K562 (cell line): Measurements from ENCODE around the gene TRAPPC2L. TPM values are rescaled to one million over a fixed set of nuclear protein-coding genes. Genes with fewer than 3 reads are reported as not detected.

Experiments used
- ATAC-seq: fragments of 200-7000 bp; cut with Tn5 transposase; 3 replicates; pipeline ENCODE4 v1.9.1; 2020; ENCODE audit warnings: moderate library complexity
- BruUV-seq: library from RNA; stranded (reverse); fragments of 400-500 nt; replicated peaks from 2 replicates; lab custom pipeline; 2021; lab: Mats Ljungman, UMichigan
- CTCF ChIA-PET: fragments of 300-600 bp; formaldehyde crosslinking; extraction: SDS; loops from one replicate; lab custom pipeline; 2021; ENCODE audit warnings: low intra/inter-chr PET ratio; lab: Yijun Ruan, JAX
- POLR2A ChIA-PET: fragments of 300-600, 350-650 bp; sonication (Branson Sonifier 250); formaldehyde crosslinking; extraction: SDS; loops from one replicate; lab custom pipeline; 2021; ENCODE audit warnings: antibody characterized with exemption, inconsistent platforms; lab: Yijun Ruan, JAX
- DNase-seq, 4 experiments: peaks; one replicate each; pipeline versions ENCODE4 v3.0.0 to v3.0.0-alpha.2; 2011 to 2018; ENCODE audit warnings: low spot score in 3 of 4, mixed read lengths in 3 of 4; ENCODE audit errors: extremely low read depth in 1 of 4
- FAIRE-seq: peaks from 2 replicates; lab custom pipeline; 2011; peaks lifted over from hg19 to GRCh38; lab: Jason Lieb, UNC
- H2AFZ ChIP-seq: 2 replicates; pipeline ENCODE4 v1.6.0; 2011; ENCODE audit warnings: low read depth, low read length, control low read depth, inconsistent platforms
- H3K27ac ChIP-seq: fragments of 200-600 bp; 3 replicates; pipeline ENCODE4 v1.8.0; 2011; ENCODE audit warnings: low read depth, mild to moderate bottlenecking, control low read depth, inconsistent platforms, low read length, moderate library complexity, mixed read lengths; ENCODE audit errors: extremely low read depth
- H3K27me3 ChIP-seq, 2 experiments: fragments of 300-600 bp in 1 of 2; 2 replicates in 1 of 2; 3 replicates in 1 of 2; pipeline versions ENCODE4 v1.6.0 to v1.8.0; 2011; ENCODE audit warnings: inconsistent platforms in 2 of 2, low read length in 2 of 2, mild to moderate bottlenecking in 1 of 2, mixed read lengths in 1 of 2, moderate library complexity in 1 of 2; ENCODE audit not compliant: control insufficient read depth in 2 of 2, insufficient read depth in 2 of 2
- H3K36me3 ChIP-seq: fragments of 300-600 bp; 3 replicates; pipeline ENCODE4 v1.8.0; 2011; ENCODE audit warnings: mild to moderate bottlenecking, low read length, inconsistent platforms; ENCODE audit not compliant: control insufficient read depth, insufficient read depth
- H3K4me1 ChIP-seq, 2 experiments: fragments of 200-600 bp in 1 of 2; replicated peaks in 1 of 2; 2 replicates in 1 of 2; 3 replicates in 1 of 2; pipeline versions ENCODE4 v1.5.1 to v1.8.0; 2011; ENCODE audit warnings: inconsistent platforms in 2 of 2, low read length in 2 of 2, mild to moderate bottlenecking in 1 of 2, mixed read lengths in 1 of 2, moderate library complexity in 1 of 2; ENCODE audit not compliant: control insufficient read depth in 2 of 2, insufficient read depth in 2 of 2
- H3K4me2 ChIP-seq: 2 replicates; pipeline ENCODE4 v1.6.1; 2011; ENCODE audit warnings: low read length, control low read depth, inconsistent platforms, mixed read lengths; ENCODE audit not compliant: insufficient read depth
- H3K4me3 ChIP-seq: fragments of 200-600 bp; sonication (generic), shearing (Covaris generic); 2 replicates; pipeline ENCODE4 v1.5.1; 2016; ENCODE audit warnings: control low read depth, inconsistent platforms
- H3K79me2 ChIP-seq: fragments of 200-600 bp; 3 replicates; pipeline ENCODE4 v1.8.0; 2011; ENCODE audit warnings: low read length, inconsistent platforms; ENCODE audit not compliant: control insufficient read depth, insufficient read depth
- H3K9ac ChIP-seq, 2 experiments: 2 replicates each; pipeline versions ENCODE4 v1.6.0 to v1.6.1; 2011; ENCODE audit warnings: low read depth in 2 of 2, low read length in 2 of 2, control low read depth in 1 of 2, inconsistent platforms in 1 of 2, mild to moderate bottlenecking in 1 of 2, mixed read lengths in 1 of 2; ENCODE audit not compliant: insufficient read depth in 1 of 2
- H3K9me1 ChIP-seq: one replicate; pipeline ENCODE4 v1.6.0; 2011; ENCODE audit warnings: inconsistent platforms, mild to moderate bottlenecking, low read length, moderate library complexity; ENCODE audit not compliant: control insufficient read depth, insufficient read depth
- H3K9me3 ChIP-seq: replicated peaks from 2 replicates; pipeline ENCODE4 v1.5.1; 2011; ENCODE audit warnings: low read depth, low read length, inconsistent platforms; ENCODE audit not compliant: control insufficient read depth, insufficient read depth
- H4K20me1 ChIP-seq: replicated peaks from 2 replicates; pipeline ENCODE4 v1.6.1; 2011; ENCODE audit warnings: low read length, inconsistent platforms, mixed read lengths; ENCODE audit not compliant: control insufficient read depth, insufficient read depth
- HMGN3 ChIP-seq: IDR thresholded peaks from 2 replicates; pipeline ENCODE4 v1.6.1; 2011; ENCODE audit warnings: borderline replicate concordance, low read depth, mild to moderate bottlenecking, mixed read lengths, low read length; ENCODE audit not compliant: insufficient read length; ENCODE audit errors: extremely low read depth
- JUND ChIP-seq, 2 experiments: IDR thresholded peaks; 2 replicates in 1 of 2; 3 replicates in 1 of 2; pipeline ENCODE4 v1.6.1; 2011; ENCODE audit warnings: borderline replicate concordance in 2 of 2, low read depth in 2 of 2, low read length in 2 of 2, improper control_type of control experiment in 1 of 2, missing biosample characterization in 1 of 2, missing genetic modification characterization in 1 of 2, missing genetic modification reagents in 1 of 2
- NFE2 ChIP-seq: IDR thresholded peaks from 2 replicates; pipeline ENCODE4 v1.6.1; 2014; ENCODE audit warnings: antibody characterized with exemption, low read depth
- PHB ChIP-seq: fragments of 250-450 bp; sonication (Bioruptor Pico); IDR thresholded peaks from 2 replicates; pipeline ENCODE4 v1.5.0; 2021
- PTBP1 ChIP-seq: fragments of 200-400 bp; formaldehyde crosslinking; IDR thresholded peaks from 2 replicates; pipeline ENCODE4 v1.6.1; 2017; ENCODE audit warnings: low read depth, low read length
- RUNX1 ChIP-seq: sonication (generic); IDR thresholded peaks from 2 replicates; pipeline ENCODE4 v1.6.1; 2016; ENCODE audit warnings: antibody characterized with exemption, low read depth
- SIRT6 ChIP-seq: IDR thresholded peaks from one replicate; pipeline ENCODE4 v1.6.1; 2012; ENCODE audit warnings: low read depth, mild to moderate bottlenecking, control low read depth, inconsistent platforms, low read length, moderate library complexity
- ZNF263 ChIP-seq: sonication (generic); formaldehyde crosslinking; IDR thresholded peaks from 2 replicates; pipeline ENCODE4 v1.8.0; 2022; ENCODE audit warnings: mild to moderate bottlenecking, missing genetic modification reagents, borderline replicate concordance
- WGBS: fragments of 100-300 bp; shearing (Covaris generic); methylation state at CpG from one replicate; pipeline ENCODE4 v1.1.6; 2016; ENCODE audit warnings: low coverage, mixed read lengths; ENCODE audit not compliant: insufficient coverage; ENCODE audit errors: missing lambda C conversion rate; 5-methylcytosine and 5-hydroxymethylcytosine counted together
- in situ Hi-C: fragments of 300-500 bp; cut with MboI; formaldehyde crosslinking; loops from 4 replicates; pipeline ENCODE4 v1.15.0; 2018; ENCODE audit warnings: inconsistent platforms, mixed read lengths
- intact Hi-C: fragments of 100-400 bp; cut with micrococcal nuclease; formaldehyde crosslinking; loops from 2 replicates; pipeline ENCODE4 v1.14.2; 2022
- polyA plus RNA-seq, 8 experiments: library from polyadenylated mRNA; depleted of rRNA in 4 of 8; stranded (reverse) in 5 of 8; unstranded in 3 of 8; fragments of >200 nt; fragmentation: Nextera tagmentation in 2 of 8; fragmentation: Illumina TruSeq in 1 of 8; extraction: Ambion mirVana in 2 of 8; extraction: Trizol in 1 of 8; gene quantifications; 2 replicates each; pipeline versions ENCODE4 v1.2.1 to v1.2.3, GENCODE V29; 2011 to 2014; ENCODE audit warnings: inconsistent platforms in 1 of 8, missing spikeins in 1 of 8
- total RNA-seq, 7 experiments: library from RNA; depleted of rRNA in 6 of 7; stranded (reverse); fragments of >200 nt in 6 of 7; fragmentation: Illumina TruSeq in 2 of 7; extraction: Trizol in 2 of 7; gene quantifications; 2 replicates each; pipeline versions ENCODE4 v1.2.1 to v1.2.3, GENCODE V29; 2011 to 2021; ENCODE audit warnings: low replicate concordance in 1 of 7
- TF ChIP-seq, protein P1 (sequence below), 3 experiments: IDR thresholded peaks in 2 of 3; conservative IDR thresholded peaks in 1 of 3; 2 replicates each; pipeline ENCODE4 v1.5.1; 2011 to 2012; ENCODE audit warnings: low read length in 3 of 3, mild to moderate bottlenecking in 3 of 3, control low read depth in 2 of 3, improper control_type of control experiment in 1 of 3, inconsistent platforms in 1 of 3, low read depth in 1 of 3, mixed read lengths in 1 of 3, moderate library complexity in 1 of 3; ENCODE audit not compliant: insufficient read depth in 2 of 3
- TF ChIP-seq, protein P2 (sequence below): fragments of 450-650 bp; formaldehyde crosslinking; IDR thresholded peaks from 2 replicates; pipeline ENCODE4 v1.4.0; 2022; ENCODE audit warnings: missing genetic modification characterization
- TF ChIP-seq, protein P3 (sequence below): fragments of 250-450 bp; sonication (Bioruptor Pico); IDR thresholded peaks from 2 replicates; pipeline ENCODE4 v1.5.0; 2021; ENCODE audit warnings: mild to moderate bottlenecking, borderline replicate concordance
- TF ChIP-seq, protein P4 (sequence below): sonication (generic); formaldehyde crosslinking; IDR thresholded peaks from 2 replicates; pipeline ENCODE4 v1.8.1; 2023; ENCODE audit warnings: mild to moderate bottlenecking, missing genetic modification reagents

TRAPPC2L gene
- total and polyA plus RNA-seq, 9 of the 15 experiments (the other 6 are each of a cell fraction or from before 2014, with no cell fraction given) = 60.4 to 398 (median 97.5) TPM

DNA sequence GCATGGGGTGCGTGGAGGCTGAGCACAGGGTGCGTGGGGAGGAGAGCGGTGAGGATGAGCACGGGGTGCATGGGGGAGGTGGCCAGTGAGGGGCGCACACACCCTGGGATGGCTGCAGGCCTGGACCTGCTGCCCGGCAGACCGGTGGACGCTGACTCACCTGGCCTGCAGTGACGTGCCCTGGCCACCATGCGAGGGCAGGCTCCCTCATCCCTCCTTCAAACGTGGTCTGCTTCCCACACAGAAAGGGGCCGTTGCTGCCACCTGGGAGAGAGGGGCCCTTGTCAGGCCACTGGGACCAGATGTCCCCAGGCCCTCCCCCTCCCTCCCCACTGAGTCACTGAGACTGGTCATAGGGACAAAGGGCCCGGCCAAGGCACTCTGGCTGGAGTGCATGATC is 25.1 kb upstream of the TRAPPC2L start (continued):
- TF ChIP-seq SIRT6 = no peak
- TF ChIP-seq RUNX1 = no peak
- TF ChIP-seq JUND (IDR thresholded peaks at IDR 0.05; ENCODE audit: borderline replicate concordance, low read depth, low read length) = peak; percentile 31; the same call in 1 of the 2 replicates
- TF ChIP-seq JUND (tag; IDR thresholded peaks at IDR 0.05; ENCODE audit: borderline replicate concordance, low read depth, low read length) = no peak
- TF ChIP-seq, protein P1, sequence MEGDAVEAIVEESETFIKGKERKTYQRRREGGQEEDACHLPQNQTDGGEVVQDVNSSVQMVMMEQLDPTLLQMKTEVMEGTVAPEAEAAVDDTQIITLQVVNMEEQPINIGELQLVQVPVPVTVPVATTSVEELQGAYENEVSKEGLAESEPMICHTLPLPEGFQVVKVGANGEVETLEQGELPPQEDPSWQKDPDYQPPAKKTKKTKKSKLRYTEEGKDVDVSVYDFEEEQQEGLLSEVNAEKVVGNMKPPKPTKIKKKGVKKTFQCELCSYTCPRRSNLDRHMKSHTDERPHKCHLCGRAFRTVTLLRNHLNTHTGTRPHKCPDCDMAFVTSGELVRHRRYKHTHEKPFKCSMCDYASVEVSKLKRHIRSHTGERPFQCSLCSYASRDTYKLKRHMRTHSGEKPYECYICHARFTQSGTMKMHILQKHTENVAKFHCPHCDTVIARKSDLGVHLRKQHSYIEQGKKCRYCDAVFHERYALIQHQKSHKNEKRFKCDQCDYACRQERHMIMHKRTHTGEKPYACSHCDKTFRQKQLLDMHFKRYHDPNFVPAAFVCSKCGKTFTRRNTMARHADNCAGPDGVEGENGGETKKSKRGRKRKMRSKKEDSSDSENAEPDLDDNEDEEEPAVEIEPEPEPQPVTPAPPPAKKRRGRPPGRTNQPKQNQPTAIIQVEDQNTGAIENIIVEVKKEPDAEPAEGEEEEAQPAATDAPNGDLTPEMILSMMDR (IDR thresholded peaks at IDR 0.05 in 2 of 3, conservative IDR thresholded peaks at IDR 0.05 in 1 of 3; ENCODE audit: insufficient read depth in 2 of 3, low read depth in 1 of 3, low read length in 3 of 3) = peak in 2 of 3 experiments; percentile 9 to 46; a peak in 1 of 6 replicates
- no peak for TF ChIP-seq HMGN3
- TF ChIP-seq NFE2 = peak; percentile 24; the same call in 1 of the 2 replicates
- TF ChIP-seq ZNF263 = peak; percentile 79

DNA sequence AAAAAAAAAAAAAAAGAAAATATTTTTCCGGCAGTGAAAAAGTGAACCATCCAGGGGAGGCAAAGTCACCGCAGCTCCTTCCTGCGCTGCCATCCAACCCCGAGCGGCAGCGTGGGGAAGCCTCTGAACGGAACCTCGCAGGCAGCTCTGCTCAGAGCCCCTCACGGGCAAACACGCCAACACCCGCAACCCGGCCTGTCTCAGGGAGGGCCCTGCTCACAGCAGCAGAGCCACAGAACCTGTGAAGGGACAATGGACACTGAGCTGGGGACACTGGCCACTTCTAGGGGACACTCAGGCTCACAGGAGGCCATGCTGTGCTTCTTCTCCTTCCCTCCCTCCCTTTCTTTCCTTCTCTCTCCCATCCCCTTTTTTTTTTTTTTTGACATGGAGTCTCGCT is 23.8 kb upstream of the TRAPPC2L start:
- H3K4me2 ChIP-seq = no peak overlapping the region
- no peak for FAIRE-seq
- no peaks in the 10 kb centered on the region for H3K9me3 ChIP-seq
- 77% methylated on average over 11 of the region's 13 CpGs for WGBS
- no peaks in the 10 kb centered on the region for H3K36me3 ChIP-seq
- no peaks in the 10 kb centered on the region for H3K79me2 ChIP-seq
- ChIA-PET POLR2A (interaction anchor here (0.6 to 1.1 kb wide), 6 partner anchors 11 to 1246 kb away, joined by 3 to 4 read pairs (median 3); no protein-coding TSS in a partner anchor), CTCF (no interaction called here)
- no peak for DNase-seq
- H3K27ac ChIP-seq = no peak overlapping the region
- peaks cover 0 to 34% of the 10 kb centered on the region in 2 experiments; a peak in 2 of 5 replicates for H3K4me1 ChIP-seq
- ATAC-seq = no peak
- peak overlapping the region in 1 of 2 experiments; percentile 73; a peak in 1 of 4 replicates for H3K9ac ChIP-seq
- intact Hi-C loops (no loop called here), in situ Hi-C loops (no loop called here)
- BruUV-seq = no TSS peak
- no peaks in the 10 kb centered on the region; the same call in 1 of the 2 replicates for H4K20me1 ChIP-seq
- H3K27me3 ChIP-seq = no peaks in the 10 kb centered on the region
- no peak overlapping the region for H3K4me3 ChIP-seq
- no peak overlapping the region for H2AFZ ChIP-seq
- H3K9me1 ChIP-seq = no peaks in the 10 kb centered on the region
- no peak for TF ChIP-seq PHB (CRISPR knock-in tag)
- no peak for TF ChIP-seq PTBP1
- TF ChIP-seq, protein P2, sequence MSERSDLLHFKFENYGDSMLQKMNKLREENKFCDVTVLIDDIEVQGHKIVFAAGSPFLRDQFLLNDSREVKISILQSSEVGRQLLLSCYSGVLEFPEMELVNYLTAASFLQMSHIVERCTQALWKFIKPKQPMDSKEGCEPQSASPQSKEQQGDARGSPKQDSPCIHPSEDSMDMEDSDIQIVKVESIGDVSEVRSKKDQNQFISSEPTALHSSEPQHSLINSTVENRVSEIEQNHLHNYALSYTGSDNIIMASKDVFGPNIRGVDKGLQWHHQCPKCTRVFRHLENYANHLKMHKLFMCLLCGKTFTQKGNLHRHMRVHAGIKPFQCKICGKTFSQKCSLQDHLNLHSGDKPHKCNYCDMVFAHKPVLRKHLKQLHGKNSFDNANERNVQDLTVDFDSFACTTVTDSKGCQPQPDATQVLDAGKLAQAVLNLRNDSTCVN (CRISPR knock-in tag) = no peak
- TF ChIP-seq, protein P3, sequence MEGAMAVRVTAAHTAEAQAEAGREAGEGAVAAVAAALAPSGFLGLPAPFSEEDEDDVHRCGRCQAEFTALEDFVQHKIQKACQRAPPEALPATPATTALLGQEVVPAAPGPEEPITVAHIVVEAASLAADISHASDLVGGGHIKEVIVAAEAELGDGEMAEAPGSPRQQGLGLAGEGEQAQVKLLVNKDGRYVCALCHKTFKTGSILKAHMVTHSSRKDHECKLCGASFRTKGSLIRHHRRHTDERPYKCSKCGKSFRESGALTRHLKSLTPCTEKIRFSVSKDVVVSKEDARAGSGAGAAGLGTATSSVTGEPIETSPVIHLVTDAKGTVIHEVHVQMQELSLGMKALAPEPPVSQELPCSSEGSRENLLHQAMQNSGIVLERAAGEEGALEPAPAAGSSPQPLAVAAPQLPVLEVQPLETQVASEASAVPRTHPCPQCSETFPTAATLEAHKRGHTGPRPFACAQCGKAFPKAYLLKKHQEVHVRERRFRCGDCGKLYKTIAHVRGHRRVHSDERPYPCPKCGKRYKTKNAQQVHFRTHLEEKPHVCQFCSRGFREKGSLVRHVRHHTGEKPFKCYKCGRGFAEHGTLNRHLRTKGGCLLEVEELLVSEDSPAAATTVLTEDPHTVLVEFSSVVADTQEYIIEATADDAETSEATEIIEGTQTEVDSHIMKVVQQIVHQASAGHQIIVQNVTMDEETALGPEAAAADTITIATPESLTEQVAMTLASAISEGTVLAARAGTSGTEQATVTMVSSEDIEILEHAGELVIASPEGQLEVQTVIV (CRISPR knock-in tag) = no peak
- TF ChIP-seq, protein P4, sequence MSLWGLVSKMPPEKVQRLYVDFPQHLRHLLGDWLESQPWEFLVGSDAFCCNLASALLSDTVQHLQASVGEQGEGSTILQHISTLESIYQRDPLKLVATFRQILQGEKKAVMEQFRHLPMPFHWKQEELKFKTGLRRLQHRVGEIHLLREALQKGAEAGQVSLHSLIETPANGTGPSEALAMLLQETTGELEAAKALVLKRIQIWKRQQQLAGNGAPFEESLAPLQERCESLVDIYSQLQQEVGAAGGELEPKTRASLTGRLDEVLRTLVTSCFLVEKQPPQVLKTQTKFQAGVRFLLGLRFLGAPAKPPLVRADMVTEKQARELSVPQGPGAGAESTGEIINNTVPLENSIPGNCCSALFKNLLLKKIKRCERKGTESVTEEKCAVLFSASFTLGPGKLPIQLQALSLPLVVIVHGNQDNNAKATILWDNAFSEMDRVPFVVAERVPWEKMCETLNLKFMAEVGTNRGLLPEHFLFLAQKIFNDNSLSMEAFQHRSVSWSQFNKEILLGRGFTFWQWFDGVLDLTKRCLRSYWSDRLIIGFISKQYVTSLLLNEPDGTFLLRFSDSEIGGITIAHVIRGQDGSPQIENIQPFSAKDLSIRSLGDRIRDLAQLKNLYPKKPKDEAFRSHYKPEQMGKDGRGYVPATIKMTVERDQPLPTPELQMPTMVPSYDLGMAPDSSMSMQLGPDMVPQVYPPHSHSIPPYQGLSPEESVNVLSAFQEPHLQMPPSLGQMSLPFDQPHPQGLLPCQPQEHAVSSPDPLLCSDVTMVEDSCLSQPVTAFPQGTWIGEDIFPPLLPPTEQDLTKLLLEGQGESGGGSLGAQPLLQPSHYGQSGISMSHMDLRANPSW (CRISPR knock-in tag) = no peak
